ENCODE measurements around the gene CACNG4.

Gene CACNG4

DNA sequence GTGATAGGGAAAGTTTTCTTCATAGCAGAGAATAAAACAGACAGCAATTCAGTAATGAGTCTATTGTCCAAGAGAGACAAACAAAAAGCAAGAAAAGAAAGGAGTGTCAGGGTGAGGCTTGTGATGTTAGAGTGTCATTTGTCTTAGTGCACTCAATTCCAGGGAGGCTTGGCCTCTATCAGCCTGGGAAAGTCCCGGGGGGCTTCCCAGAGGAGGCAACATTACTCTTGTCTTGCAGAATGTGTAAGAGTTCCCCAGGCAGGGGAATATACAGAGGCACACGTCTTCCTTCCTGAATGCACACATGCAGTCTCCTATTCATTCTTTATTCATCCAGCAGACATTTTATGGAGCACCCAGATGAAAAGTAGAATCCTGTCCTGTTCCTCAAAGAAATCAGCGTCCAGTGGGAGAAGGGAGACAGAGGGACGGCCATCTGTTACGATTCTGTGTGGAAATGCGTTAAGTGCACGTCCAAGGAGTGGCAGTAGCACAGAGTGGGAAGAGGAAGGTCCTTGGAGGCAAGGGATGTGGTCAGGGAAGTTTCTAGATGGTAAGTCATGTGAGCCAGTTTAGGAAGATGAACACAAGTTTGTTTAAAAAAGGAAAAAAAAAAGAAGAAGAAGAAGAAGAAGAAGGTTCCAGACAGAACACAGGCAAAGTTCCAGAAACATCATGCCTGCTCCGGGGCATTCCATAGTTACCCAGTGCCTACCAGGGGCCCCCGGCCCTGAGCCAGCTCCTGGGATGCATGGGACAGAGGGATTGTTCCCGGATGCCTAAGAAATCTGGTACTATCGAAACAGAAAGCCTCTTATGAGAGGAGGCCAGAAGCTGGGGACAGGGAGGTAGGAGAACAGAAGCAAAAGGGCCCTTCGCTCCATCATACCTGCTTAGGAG lies 21.1 kb downstream of the CACNG4 start:
- no peak for DNase-seq (ENCODE audit: low spot score)

GRCh38 chr17:66986659-66987058 lies 22.2 kb downstream of the CACNG4 start:
- DNase-seq (ENCODE audit: low spot score), result no peak

DNA sequence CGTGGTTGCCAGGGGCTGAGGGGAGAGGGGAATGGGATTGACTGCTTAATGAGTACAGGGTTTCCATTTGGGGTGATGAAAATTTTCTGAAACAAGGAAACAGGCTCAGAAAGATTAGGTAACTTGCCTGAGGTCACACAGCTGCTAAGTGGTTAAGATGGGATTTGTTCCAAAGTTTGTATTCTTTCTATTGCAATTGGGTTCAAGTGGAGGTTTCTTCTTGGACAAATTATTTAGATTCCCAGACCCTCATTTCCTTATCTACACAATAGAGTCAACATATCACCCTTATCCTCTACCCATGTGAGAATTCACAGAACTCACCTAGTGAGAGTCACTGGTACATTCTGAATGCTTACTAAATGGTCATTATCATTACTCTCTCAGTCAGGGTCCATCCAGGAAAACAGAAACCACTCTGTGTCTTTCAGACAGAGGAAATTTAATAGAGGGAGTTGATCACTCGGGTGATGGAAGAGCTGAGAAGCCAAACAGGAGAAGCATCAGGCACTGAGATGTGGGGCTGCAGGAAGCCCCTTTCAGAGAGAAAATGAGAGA lies 22.6 kb downstream of the CACNG4 start:
- no peak for DNase-seq (ENCODE audit: low spot score)

DNA sequence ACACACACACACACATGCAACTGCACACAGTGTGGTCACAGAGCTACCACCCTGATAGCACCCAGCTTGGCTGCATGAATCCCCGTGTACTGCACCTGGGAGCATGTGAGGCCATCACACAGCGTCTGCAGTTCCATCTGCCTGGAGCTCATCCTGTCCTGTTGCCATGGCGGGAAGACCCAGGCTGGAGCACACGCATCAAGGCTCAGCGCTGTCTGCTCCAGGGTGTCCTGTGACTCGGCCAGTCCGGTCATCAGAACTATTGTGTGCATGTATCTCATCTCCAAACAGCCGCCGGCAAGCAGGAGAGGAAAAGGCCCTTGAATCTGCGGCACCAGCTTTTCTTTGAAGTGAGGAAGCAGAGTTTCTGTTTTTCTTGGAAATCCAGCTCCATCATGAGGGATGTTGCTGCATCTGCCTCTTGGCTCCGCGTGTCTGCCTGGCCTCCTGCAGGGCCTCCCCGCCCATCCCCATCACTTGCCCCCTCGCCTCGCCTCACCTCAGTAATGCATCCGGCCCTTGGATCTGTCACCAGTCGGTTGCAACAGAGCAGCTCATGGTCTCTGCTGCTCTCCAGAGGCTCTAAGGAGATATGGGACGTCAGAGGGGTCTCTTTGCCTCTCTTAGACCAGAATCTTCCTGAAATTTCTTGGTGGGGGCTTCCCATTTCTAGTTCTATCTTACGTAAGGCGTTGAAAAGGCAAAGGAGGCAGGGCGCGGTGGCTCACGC lies 23.7 kb downstream of the CACNG4 start:
- DNase-seq (ENCODE audit: low spot score), result no peak

GRCh38 chr17:66989076-66989475 lies 24.6 kb downstream of the CACNG4 start:
- no peak for DNase-seq (ENCODE audit: low spot score)

DNA sequence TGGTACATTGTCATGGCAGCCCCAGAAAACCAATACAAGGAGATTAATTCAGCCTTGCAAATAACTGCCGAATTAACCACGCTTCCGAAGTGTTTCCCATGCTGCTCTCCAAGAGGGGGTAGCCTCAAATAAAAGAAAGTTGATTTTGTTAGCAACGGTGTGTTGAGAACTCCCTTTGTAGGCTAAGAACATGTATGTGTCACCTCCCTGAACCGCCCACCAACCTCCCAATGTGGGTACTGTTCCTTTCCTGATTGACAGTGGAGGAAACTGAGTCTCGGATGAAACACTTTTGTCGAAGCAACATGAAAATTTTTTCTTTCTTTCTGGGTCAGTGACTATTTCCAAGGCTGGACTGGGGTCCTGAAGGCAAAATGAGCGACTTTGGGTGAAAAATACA lies 25.1 kb downstream of the CACNG4 start:
- DNase-seq (ENCODE audit: low spot score), result no peak

- DNase-seq (ENCODE audit: low spot score), result no peak
Measured at GRCh38 chr17:66990047-66990446, 25.5 kb downstream of the CACNG4 start.

DNA sequence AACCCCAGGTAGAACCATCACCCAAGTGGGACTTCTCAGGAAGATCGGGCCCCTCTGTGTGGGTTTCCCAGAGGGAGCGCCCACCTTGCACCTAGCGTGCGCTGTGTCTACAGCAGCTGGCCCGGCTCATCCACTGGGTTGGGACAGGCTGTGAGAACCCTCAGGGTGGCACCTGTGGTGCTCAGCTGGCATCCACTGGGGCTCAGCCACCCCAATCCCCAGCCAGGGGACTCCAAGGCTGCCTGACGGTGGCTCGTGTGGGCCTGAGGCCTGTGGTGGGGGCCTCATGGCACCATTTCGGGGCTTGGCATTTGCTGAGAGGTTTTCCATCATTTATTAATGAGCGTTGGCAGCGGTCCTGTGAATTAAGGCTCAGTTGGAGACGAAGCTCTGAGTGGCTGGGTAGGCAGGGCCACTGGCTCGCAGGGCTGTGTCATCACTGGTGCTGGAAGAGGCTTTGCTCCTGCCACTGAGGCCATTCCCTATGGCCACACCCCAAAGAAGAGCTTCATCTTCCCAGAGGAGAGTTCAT lies 28.5 kb downstream of the CACNG4 start:
- no peak for DNase-seq (ENCODE audit: low spot score)

- DNase-seq (ENCODE audit: low spot score), result no peak
Measured at GRCh38 chr17:66994361-66994760, 29.9 kb downstream of the CACNG4 start.

DNA sequence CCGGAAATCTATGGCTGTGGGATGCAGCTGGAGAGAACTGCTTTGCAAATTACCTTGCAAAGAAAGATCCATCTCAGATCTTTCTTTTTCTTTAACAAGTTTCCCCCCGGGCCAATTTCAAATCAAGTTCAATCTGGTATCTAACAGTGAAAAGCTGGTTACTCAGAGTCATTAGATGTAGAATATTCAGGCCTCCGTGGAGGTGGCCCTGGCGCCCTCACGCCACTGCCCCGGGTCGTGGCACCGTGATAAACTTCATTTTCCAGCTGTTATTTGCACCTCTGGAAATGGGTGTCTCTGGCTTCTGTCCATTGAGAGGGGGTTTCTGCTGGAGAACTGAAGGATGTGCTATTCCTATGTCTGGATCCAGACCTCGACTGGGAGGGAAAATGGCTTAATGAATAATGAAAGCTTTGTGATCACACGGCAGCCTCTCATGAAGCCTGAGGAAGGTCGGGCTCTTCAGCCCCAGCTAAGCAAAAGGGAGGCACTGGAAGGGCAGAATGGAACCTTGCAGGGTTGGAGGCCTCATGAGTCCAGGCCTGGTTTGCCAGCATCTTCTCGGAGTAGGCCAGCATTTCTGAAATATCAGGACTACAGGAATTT lies 30.5 kb downstream of the CACNG4 start:
- DNase-seq (ENCODE audit: low spot score), result no peak

- DNase-seq (ENCODE audit: low spot score), result no peak
Measured at GRCh38 chr17:66995944-66996343, 31.4 kb downstream of the CACNG4 start.

- DNase-seq (ENCODE audit: low spot score), result no peak
Measured at GRCh38 chr17:66996926-66997325, 32.4 kb downstream of the CACNG4 start.

DNA sequence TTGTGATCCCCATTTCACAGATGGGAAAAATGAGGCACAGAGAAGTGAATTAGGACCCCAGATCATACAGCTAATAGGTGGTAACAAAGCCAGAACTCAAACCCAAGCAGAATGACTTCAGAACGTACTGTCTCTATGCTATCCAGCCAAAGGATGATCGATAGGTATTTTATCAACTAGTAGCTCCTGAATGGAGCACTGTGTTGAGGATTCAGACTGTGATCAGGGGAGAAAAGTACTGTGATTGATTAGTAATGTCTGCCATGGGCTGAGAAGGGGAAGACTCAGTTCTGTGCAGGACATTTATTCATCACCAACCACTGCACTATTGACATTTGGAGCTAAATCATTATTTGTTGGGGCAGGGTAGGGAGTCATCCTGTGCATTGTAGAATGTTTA lies 38.7 kb downstream of the CACNG4 start:
- no peak for DNase-seq (ENCODE audit: low spot score)

DNA sequence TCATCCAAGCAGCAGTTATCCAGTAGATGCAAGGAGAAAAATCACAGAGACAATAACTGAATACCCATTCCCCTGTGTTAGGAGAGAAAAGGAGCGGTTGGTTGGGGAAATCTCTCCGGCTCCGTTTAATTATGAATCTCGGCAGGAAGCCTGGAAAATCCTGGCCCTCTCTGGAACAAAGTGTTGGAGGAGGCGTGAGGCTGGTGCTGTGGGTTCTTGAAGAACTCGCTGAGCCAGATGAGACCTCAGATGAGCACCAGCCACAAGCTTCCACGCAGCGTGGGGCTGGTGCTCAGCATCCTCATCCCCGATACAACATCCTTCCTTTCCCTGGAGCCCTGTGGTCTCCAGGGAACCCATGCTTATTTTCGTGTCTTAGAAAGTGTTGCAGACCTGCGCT lies 39.7 kb downstream of the CACNG4 start:
- no peak for DNase-seq (ENCODE audit: low spot score)

GRCh38 chr17:67007266-67007665 lies 42.8 kb downstream of the CACNG4 start:
- no peak for DNase-seq (ENCODE audit: low spot score)

- DNase-seq (ENCODE audit: low spot score), result no peak
Measured at GRCh38 chr17:67008101-67008500, 43.6 kb downstream of the CACNG4 start.

- DNase-seq (ENCODE audit: low spot score), result no peak
Measured at GRCh38 chr17:67011527-67012175, 47.1 kb downstream of the CACNG4 start.

- DNase-seq (ENCODE audit: low spot score), result no peak
Measured at GRCh38 chr17:67013891-67014290, 49.4 kb downstream of the CACNG4 start.

DNA sequence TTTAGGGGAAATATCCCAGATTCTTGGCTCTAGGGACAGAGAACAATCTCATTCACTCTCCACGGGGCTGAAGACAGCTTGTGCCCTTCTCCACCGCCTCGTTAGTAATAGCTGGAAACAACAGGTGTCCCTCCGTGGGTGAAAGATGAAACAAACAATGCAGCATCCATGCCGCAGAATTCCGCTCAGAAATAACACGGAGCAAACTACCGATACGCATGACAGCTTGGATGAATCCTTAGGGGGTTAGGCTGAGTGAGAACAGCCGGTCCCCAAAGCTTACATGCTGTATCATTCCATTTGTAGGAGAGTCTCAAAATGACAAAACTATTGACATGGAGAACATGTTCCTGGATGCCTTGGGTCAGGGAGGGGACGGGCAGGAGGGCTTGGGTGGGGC lies 50.5 kb downstream of the CACNG4 start:
- no peak for DNase-seq (ENCODE audit: low spot score)

DNA sequence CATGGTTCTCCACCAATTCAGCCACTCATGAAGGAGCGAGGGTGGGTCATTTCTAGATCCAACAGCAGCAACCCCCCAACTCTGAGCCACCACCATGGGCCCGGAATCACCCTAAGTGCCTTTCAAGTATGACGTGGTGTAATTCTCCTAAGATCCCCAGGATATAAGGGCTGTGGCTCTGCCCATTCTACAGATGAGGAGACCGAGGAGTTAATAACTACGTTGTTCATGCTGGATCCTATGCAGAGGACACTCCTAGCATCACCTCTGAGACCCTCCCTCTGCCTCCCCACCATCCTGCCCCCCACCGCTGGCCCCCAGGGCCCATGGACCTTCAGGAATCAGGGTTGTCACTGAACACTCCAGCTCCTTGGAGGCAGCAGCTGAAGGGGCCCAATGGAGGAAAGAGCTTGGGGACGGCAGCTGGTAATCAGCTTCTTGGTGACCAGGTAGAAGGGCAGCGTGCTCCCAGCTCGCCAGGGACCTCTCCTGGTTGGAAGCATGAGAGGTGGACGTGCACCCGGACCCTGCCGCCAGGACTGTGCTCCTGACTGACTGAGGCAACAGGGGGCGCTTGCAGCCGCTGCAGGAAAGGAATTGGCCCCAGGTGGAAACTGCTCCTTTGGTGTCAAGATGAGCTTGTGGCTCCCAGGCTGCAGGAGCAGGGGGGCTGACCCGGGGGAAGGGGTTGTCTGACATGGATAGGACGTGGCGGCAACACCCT lies 51.7 kb downstream of the CACNG4 start:
- no peak for DNase-seq (ENCODE audit: low spot score)

GRCh38 chr17:67017910-67018309 lies 53.4 kb downstream of the CACNG4 start:
- DNase-seq (ENCODE audit: low spot score), result no peak

Measured in globus pallidus (tissue), 1 donor.